Heart left ventricle (tissue), 16 donors: Measurements from ENCODE around the gene ARID3A. TPM values are rescaled to one million over a fixed set of nuclear protein-coding genes. Genes with fewer than 3 reads are reported as not detected.
A peak's percentile ranks its signal among the peaks of the same experiment; 100 is the strongest.

ENCODE experiments used
- ATAC-seq, 4 donors: fragments of 200-7000 bp; cut with Tn5 transposase; one replicate each; pipeline ENCODE4 v1.9.1; 2020 to 2022; ENCODE audit warnings: moderate library complexity in 4 of 4, mild to moderate bottlenecking in 3 of 4, moderate number of reproducible peaks in 1 of 4
- DNase-seq, 5 donors: peaks; one replicate each; pipeline ENCODE4 v3.0.0-alpha.2; 2020
- H3K27ac ChIP-seq, 12 donors: fragments of 200-600 bp; sonication (generic) in 4 of 12; one replicate each; pipeline versions ENCODE4 v1.5.0 to v1.8.0; 2016 to 2022; ENCODE audit warnings: mild to moderate bottlenecking in 2 of 12
- H3K27me3 ChIP-seq, 9 donors: fragments of 200-600 bp; sonication (generic) in 2 of 9; one replicate each; pipeline versions ENCODE4 v1.5.1 to v1.8.0; 2016 to 2022; ENCODE audit warnings: mild to moderate bottlenecking in 3 of 9
- H3K36me3 ChIP-seq, 9 donors: fragments of 200-600 bp; sonication (generic) in 2 of 9; one replicate each; pipeline versions ENCODE4 v1.5.0 to v1.8.0; 2018 to 2022; ENCODE audit warnings: mild to moderate bottlenecking in 2 of 9
- H3K4me1 ChIP-seq, 12 donors: fragments of 200-600 bp; sonication (generic) in 4 of 12; one replicate each; pipeline versions ENCODE4 v1.5.0 to v1.8.0; 2016 to 2022; ENCODE audit warnings: mild to moderate bottlenecking in 3 of 12
- H3K4me3 ChIP-seq, 12 donors: fragments of 200-600 bp; sonication (generic) in 4 of 12; one replicate each; pipeline versions ENCODE4 v1.5.0 to v1.8.0; 2017 to 2022; ENCODE audit warnings: mild to moderate bottlenecking in 9 of 12, moderate library complexity in 4 of 12
- H3K9me3 ChIP-seq, 12 donors: fragments of 200-600 bp; sonication (generic) in 4 of 12; one replicate each; pipeline versions ENCODE4 v1.5.0 to v1.8.0; 2016 to 2022; ENCODE audit warnings: mild to moderate bottlenecking in 1 of 12
- POLR2A ChIP-seq, 2 donors: fragments of 450-650 bp; IDR thresholded peaks; one replicate each; pipeline ENCODE4 v1.6.1; 2017; ENCODE audit warnings: antibody characterized with exemption in 2 of 2, mild to moderate bottlenecking in 2 of 2, moderate library complexity in 2 of 2
- WGBS, 4 donors: extraction: QIAGEN DNeasy Blood & Tissue Kit in 2 of 4; methylation state at CpG; one replicate each; pipeline versions ENCODE4 v1.1.5 to v1.1.7; 2013 to 2018; 5-methylcytosine and 5-hydroxymethylcytosine counted together
- intact Hi-C, 10 donors: fragments of 100-400 bp; cut with DNase I; formaldehyde crosslinking; loops; one replicate each; pipeline versions ENCODE4 v1.11.1 to v1.14.2; 2022
- polyA plus RNA-seq, 2 donors: library from polyadenylated mRNA; stranded (reverse); fragments of 200-250 nt; gene quantifications; one replicate each; pipeline ENCODE4 v1.2.3, GENCODE V29; 2013
- total RNA-seq, 9 donors: library from RNA; depleted of rRNA in 2 of 9; stranded (reverse); fragments of >200 nt in 2 of 9; fragmentation: NEBNext Ultra II Directional in 3 of 9; extraction: Animal tissue kit (Norgen Biotek cat#: 25700) in 3 of 9; gene quantifications; one replicate each; pipeline versions ENCODE4 v1.1.0 to v1.2.4, GENCODE V29; 2016 to 2023
- TF ChIP-seq, protein P1 (sequence below), 12 donors: fragments of 200-600 bp; sonication (generic) in 4 of 12; IDR thresholded peaks; one replicate each; pipeline versions ENCODE4 v1.5.0 to v1.8.0; 2018 to 2022; ENCODE audit warnings: antibody characterized with exemption in 12 of 12, mild to moderate bottlenecking in 5 of 12
- donor health status: ischemic (EF 13 %, LVEDD 7.1; RV severe dilation, severe dysfunction).
- donor health status: healthy with polysubstance abuse.
- donor health status: DM: no; HTN: yes; CAD: no.
- donor health status: DM: no; HTN: no; CAD: no.
- donor health status: ischemic (EF 25% LVEDD 6.9; RV normal size, moderate dysfunction).
- donor health status: ischemic (EF 25% LVEDD 5.7; RV mildly dilated, moderate dysfunction).
- donor health status: healthy.
- donor health status: DM: yes; HTN: yes; CAD: no.
- donor health status: ischemic (EF 35%, LVEDD 5.7; RV mildly dilated, moderate dysfunction).
- donor health status: nonischemic (EF 11% LVEDD 7.7; RV severe dilation, severe dysfunction).
- donor health status: DM: yes; HTN: yes; CAD: no.
- donor health status: PGD.
- donor health status: ischemic (EF 29% LVEDD 5.4; RV normal size, mild dysfunction).
- donor health status: nonischemic (EF 23%, LVEDD 6.1; RV moderate dilation, normal function).

The ARID3A gene
- total and polyA plus RNA-seq, 11 donors, result 1.9 to 15.7 (median 5.8) TPM

GRCh38 chr19:952049-952679, 26.3 kb downstream of the ARID3A start:
- Histone ChIP-seq H3K4me1 (peaks cover 0 to 26% (median 0%) of the 10 kb centered on the region in 12 donors), H3K27ac (no peak overlapping the region), H3K36me3 (peaks cover 0 to 3% (median 0%) of the 10 kb centered on the region in 9 donors), H3K9me3 (no peaks in the 10 kb centered on the region), H3K4me3 (no peak overlapping the region), H3K27me3 (no peaks in the 10 kb centered on the region)
- intact Hi-C loops, result no loop called here
- DNase-seq, result no peak
- WGBS, 4 donors, result 85 to 92% (median 89%) methylated on average over 14 of the region's 14 CpGs
- TF ChIP-seq POLR2A (IDR thresholded peaks at IDR 0.05), result no peak
- TF ChIP-seq, protein P1, sequence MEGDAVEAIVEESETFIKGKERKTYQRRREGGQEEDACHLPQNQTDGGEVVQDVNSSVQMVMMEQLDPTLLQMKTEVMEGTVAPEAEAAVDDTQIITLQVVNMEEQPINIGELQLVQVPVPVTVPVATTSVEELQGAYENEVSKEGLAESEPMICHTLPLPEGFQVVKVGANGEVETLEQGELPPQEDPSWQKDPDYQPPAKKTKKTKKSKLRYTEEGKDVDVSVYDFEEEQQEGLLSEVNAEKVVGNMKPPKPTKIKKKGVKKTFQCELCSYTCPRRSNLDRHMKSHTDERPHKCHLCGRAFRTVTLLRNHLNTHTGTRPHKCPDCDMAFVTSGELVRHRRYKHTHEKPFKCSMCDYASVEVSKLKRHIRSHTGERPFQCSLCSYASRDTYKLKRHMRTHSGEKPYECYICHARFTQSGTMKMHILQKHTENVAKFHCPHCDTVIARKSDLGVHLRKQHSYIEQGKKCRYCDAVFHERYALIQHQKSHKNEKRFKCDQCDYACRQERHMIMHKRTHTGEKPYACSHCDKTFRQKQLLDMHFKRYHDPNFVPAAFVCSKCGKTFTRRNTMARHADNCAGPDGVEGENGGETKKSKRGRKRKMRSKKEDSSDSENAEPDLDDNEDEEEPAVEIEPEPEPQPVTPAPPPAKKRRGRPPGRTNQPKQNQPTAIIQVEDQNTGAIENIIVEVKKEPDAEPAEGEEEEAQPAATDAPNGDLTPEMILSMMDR (IDR thresholded peaks at IDR 0.05), result no peak
- ATAC-seq, result no peak

- no peaks in the 10 kb centered on the region for H3K9me3 ChIP-seq
- no peak overlapping the region for H3K27ac ChIP-seq
- peaks cover 0 to 2% (median 0%) of the 10 kb centered on the region in 9 donors for H3K36me3 ChIP-seq
- ATAC-seq, result no peak
- TF ChIP-seq, protein P1 (IDR thresholded peaks at IDR 0.05), result no peak
- no peak for TF ChIP-seq POLR2A (IDR thresholded peaks at IDR 0.05)
- WGBS, 4 donors, result 48 to 59% (median 58%) methylated on average over 18 to 21 of the region's 21 CpGs
- peak overlapping the region in 1 of 12 donors; percentile 21 for H3K4me3 ChIP-seq
- peaks cover 0 to 19% (median 0%) of the 10 kb centered on the region in 12 donors for H3K4me1 ChIP-seq
- intact Hi-C loops, result no loop called here
- no peaks in the 10 kb centered on the region for H3K27me3 ChIP-seq
- no peak for DNase-seq
Observed at GRCh38 chr19:952680-953444, 27.0 kb downstream of the ARID3A start.

- no peaks in the 10 kb centered on the region for H3K27me3 ChIP-seq
- TF ChIP-seq, protein P1 (IDR thresholded peaks at IDR 0.05), result no peak
- no peak for TF ChIP-seq POLR2A (IDR thresholded peaks at IDR 0.05)
- DNase-seq (no peak), ATAC-seq (no peak)
- no peaks in the 10 kb centered on the region for H3K36me3 ChIP-seq
- peak overlapping the region in 1 of 12 donors; percentile 21 for H3K4me3 ChIP-seq
- 62 to 80% (median 72%) methylated on average over 27 to 33 of the region's 33 CpGs for WGBS, 4 donors
- no peak overlapping the region for H3K27ac ChIP-seq
- H3K9me3 ChIP-seq, result no peaks in the 10 kb centered on the region
- intact Hi-C loops, result no loop called here
- peaks cover 0 to 13% (median 0%) of the 10 kb centered on the region in 12 donors for H3K4me1 ChIP-seq
Observed at GRCh38 chr19:953445-954271, 27.8 kb downstream of the ARID3A start.
